Stimulated activated CD4-positive, alpha-beta T cell treated with anti-CD3 and anti-CD28 coated beads, Interleukin-12 subunit alpha, Interleukin-12 subunit beta, amount 100 ng/mL, for 24 hours (primary cell): Measurements from ENCODE around the gene INPP5J.
"Not testable (repeated sequence)": the region's sequence is repeated elsewhere in the genome, so short reads cannot be mapped to it uniquely, and the experiment has no call there.

Experiments used
- DNase-seq, 2 experiments: peaks; one replicate each; pipeline ENCODE4 v3.0.0-alpha.2; 2020; ENCODE audit warnings: low read depth in 2 of 2

Gene INPP5J

DNA sequence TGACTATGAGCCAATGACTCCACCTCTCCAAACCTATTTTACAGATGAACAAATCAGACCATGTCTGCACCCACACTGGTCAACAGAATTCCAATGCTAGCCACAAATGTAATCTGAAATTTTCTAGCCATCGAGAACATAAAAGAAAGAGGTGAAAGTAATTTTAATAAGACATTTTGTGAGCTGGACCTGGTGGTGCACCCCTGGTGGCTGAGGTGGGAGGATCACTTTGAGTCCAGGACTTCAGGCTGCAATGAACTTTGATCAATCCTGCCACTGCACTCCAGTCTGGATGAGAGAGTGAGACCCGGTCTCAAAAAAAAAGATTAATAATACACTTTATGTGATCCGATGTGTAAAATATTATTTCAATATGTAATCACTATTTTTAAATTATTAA lies 27.8 kb downstream of the INPP5J start:
- no peak for DNase-seq

DNA sequence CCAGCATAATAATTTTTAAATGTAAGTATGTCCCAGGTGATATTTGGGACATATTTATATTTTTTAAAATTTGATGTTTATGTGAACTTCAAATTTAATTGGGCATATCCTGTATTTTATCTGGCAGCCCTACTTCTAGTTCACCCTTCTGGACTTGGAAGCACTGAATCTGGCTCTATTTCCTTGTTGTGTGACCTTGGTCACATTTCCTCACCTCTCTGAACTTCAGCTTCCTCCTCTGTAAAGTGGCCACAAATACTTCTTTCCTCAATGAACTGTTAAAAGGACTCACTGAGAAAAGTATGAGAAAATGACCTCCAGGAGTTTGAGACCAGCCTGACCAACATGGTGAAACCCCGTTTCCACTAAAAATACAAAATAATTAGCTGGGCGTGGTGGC lies 29.1 kb downstream of the INPP5J start:
- DNase-seq: no peak

DNA sequence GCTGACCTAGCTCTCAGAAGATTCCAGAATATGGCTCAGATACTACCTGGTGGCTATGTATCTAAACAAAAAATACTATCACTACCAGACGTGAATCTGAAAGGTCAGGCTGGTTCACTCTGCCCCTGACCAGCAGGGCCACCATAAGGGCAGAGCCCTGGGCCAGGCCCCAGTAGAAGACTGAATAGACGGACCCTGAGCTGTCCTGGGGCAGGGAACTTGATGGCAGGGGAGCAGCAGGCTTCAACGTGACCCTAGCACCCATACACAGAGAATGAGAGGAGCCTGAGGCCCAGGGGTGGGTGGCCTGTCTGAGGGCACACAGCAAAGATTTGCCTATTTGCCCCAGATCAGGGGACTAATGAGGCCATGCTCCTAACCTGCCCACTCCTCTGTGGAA lies 30.6 kb downstream of the INPP5J start:
- DNase-seq: no peak

DNA sequence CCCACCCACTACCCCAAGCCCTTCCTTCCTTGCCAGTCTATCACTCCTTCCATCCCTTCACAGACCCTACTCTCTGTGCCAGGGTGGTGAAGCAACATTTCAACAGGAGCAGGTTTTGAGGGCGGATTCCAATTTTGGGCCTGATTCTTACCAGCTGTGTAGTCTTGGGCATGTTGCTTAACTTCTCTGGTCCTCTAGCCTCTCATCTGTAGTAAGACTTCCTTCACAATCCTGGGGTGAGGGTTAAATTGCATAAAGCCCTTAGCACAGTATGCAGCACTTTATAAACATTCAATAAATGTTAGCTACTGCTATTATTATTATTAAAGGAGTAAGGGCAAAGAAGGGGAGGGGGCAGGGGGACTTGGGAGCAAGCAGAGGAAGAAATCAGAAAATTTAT lies 32.2 kb downstream of the INPP5J start:
- DNase-seq: no peak

DNA sequence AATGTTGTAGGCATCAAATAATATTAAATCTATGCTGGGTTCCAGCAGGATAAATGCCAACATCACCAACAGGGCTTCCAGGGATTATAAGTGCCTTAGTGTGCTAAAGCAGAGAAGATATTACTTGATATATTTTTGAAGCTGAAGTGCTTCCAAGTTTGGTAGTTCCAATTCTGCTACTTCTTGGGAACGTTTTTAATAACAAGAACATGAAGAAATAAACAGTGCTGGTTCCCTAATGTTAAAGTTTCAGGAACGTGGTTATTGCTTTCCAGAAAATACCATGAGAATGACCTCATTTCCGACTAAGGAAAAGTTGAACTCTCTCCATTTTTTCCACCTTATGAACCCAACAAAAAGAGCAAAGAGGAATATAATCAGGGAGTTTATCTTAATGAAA lies 32.7 kb downstream of the INPP5J start:
- DNase-seq: no peak

DNA sequence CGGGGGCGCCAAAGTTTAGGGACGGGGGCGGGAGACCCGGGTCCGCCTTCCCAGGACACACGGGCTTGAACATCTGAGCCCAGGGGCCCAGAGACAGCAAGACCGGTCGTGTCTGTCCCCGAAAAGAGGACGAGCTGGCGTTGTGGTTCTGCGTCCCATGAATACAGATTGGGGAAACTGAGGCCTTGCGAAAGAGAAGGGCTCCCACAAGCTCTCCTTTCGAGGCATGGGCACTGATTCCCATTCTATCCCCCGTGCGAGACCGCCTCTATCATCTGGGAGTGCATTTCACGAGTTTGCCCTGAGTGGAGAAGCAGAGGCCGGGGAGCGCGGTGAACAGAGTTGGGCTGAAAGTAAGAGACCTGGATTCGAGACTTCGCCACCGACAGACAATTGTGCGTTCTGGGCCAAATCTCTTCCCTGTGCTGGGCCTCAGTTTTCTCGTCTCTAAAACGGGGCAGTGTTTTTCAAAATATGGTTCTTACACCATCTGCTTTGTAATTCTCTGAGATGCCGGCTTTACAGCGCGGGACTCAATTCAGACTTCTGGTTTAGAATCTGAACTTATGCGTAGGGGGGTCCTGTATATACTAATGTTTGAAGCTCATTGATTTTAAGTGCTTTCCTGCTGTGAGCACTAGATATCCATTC lies 37.7 kb downstream of the INPP5J start:
- no peak for DNase-seq

DNA sequence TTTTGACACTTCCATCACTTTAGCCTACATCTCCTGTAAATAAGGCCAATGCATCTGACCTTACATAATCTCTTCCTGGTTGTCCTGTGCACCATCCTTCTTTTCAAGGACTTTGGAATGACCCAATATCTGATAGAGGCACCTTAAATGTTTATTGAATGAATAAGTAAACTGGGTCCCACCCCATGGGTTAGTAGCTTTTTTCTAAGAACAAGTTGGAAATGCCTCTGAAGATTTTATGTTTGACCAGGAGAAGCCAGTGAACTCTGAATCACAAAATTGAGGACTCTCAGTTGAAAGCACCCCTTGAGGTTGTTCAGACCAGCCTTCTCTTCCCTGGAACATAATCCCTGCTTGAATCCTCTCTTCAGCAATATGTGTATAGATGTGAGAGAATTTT lies 38.6 kb downstream of the INPP5J start:
- no peak for DNase-seq

DNA sequence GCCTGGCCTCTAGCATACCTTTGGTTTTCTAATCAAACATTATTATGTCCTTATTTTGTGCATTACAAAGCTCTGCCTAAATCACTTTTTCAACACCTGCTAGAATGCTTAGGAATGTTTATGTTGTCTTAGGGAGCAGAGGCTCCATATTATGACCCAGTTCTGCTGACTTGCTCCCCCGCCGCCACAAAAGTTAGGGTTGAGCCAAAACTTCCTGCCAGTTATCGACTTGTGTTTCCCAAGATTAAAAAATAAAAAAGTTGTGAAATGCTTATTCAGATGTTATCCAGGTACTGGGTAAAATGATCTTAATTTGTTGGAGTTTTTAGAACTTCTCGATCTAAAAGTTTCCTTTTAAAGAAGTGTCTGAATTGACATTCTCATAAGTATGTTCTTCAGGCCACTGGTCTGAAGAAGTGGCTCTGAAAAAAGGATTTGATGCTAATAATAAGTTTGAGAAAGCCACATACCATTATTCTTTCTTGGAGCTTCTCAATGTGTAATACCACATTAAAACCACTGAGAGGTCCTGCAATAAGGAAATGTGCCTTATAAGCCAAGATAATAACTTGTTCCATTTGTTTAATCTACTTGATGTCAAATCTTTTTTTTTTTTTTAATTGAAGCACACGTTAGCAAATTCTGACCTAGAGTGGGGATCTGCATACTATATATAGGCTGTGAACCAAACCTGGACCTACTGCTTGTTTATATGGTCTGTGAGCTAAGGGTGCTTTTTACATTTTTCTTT lies 39.4 kb downstream of the INPP5J start:
- DNase-seq: no peak

DNA sequence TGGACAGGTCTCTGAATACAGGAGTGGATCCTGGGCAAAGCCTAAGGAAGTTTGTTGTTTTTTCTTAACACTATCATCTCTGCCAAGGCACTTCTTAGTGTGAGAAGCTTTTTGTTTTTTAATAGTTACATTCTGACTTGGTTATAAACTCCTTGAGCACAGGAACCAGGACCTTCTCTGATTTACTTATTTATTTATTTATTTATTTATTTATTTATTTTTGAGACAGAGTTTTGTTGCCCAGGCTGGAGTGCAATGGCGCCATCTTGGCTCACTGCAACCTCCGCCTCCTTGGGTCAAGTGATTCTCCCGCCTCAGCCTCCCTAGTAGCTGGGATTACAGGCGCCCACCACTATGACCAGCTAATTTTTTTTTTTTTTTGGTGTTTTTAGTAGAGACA lies 48.2 kb downstream of the INPP5J start:
- no peak for DNase-seq

DNA sequence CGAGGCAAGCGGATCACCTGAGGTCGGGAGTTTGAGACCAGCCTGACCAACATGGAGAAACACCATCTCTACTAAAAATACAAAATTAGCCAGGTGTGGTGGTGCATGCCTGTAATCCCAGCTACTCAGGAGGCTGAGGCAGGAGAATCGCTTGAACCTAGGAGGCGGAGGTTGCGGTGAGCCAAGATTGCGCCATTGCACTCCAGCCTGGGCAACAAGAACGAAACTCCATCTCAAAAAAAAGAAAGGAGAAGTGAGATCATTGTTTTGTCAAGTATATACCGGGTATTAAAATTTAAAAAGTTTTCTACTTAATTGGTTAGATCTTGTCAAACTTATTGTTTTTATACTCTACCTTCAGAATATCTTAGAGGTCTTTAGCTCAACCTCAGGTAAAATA lies 49.0 kb downstream of the INPP5J start:
- DNase-seq: not testable (repeated sequence)

DNA sequence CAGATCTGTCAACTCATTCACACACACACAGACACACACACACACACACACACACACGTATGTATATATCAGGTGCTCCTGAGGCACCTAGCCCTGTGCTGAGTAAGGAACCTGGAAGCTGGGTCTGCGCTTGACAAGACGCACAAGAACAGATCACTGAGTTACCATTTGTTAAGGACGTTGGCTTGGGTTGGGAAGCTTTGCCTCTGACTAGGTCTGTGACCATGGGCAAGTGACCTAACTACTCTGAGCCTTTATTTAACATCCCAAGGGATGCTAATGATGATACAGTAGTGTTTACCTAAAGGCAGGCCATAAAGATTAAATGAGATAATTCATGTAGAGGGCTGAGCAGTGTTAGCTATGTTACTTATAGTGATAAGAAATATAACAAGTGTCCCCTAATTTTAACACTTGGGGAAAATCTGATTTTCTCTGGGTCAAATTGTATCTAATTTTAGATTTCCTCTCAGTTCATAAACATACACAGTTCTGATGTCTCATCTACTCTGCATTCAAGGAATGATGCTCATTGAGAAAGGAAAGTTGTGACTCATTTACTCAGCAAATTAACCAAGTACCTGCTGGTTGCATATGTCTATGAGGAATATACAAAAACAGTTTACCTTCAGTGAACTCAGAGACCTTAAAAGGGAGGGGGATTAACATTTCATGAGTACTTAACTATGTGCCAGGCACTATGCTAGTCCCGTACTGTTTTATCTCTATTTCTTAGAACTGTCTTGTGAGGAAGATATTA lies 50.8 kb downstream of the INPP5J start:
- peak in 1 of 2 experiments; percentile 2 for DNase-seq

DNA sequence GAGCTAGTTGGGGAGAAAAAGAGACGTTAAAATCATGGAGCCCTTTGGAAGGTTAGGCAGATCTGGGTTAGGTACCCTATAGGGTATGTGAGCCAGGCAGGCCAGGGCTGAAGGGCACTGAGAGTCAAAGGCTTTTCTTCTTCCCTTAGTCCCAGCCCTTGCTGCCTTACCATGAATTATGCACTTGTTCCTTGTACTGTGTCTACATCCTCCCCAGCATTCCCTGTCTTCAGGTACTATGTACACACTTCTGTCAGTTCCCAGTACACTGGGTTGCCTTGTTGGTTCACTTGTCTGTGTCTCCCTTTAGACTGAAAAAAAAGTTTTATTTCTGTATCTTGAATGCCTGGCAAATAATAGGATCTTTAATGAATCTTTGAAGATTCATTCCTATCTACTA lies 54.2 kb downstream of the INPP5J start:
- DNase-seq: no peak

DNA sequence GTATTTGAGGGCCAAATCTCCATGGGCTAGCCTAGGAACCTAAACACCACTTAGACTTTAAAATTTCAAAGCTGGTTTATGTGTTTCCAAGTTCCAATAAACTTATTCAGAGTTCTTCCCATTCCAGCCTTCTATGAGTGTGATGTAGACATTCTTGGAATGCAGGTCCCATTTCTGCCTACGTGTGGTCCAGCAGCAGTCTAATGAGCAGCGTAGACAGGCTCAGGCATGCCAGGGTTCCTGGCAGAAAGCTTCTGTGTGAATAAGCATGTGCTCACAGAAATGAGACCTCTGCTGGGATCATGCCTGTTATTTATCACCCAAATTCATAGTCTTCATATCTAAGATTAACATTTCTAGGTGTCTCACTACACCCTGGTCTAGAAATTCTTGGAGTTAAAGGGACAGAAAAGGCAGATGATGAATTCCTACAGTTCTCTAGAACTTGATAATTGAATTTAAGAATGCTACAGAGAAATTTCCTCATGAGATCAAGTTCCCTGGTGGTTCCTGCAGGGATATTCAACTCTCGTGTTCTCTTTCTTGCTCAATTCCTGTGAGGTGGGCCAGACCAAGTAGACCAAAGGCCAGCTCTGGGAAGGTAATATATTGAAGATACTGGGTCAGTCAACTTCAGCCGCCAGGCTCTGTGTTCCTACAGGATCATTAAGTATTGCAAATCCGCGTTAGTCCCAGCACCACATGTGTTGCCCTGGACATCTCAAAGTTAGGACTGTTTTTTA lies 54.8 kb downstream of the INPP5J start:
- DNase-seq: no peak

DNA sequence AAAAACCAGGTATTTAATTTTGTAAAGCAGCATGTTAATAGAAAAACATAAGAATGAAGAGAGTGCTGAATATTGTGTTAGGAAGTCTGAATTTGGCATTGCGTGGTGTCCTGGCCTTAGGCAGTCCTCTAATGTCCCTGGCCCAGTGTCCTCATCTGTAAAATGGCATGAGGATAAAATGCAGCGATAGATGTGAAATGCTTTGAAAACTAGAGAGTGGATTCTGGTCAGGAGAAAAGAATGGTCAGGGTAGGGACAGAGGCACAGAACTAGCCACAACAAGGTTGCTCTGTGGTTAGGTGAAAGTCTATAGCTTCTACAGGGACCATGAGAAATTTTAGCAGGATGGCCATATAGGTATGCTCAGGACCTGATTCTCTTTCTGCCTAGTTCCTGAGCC lies 56.1 kb downstream of the INPP5J start:
- no peak for DNase-seq

DNA sequence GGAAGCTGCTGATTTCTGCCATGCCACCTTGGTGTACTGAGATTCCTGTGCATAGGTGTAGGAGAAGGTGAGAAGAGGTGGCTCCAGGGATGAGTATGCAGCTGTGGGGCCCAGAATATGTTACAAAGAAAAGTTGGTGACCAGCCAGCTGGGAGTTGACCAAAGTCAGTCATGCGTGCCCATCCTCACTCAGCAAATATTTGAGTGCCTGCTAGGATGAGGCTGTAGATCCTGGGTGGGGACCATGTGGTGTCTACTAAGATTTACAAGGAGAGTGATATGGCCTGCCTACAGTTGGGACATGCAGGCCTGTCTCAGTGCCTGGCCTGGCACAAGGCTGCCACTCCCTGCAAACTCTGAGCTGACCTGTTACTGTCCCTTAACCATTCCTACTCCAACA lies 56.6 kb downstream of the INPP5J start:
- no peak for DNase-seq

DNA sequence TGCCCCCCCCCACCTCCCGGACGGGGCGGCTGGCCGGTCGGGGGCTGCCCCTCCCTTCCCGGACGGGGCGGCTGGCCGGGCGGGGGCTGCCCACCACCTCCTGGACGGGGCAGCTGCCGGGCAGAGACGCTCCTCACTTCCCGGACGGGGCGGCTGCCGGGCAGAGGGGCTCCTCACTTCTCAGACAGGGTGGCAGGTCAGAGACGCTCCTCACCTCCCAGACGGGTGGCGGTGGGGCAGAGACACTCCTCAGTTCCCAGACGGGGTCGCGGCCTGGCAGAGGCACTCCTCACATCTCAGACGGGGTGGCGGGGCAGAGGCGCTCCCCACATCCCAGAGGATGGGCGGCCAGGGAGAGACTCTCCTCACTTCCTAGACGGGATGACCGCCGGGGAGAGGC lies 61.2 kb downstream of the INPP5J start:
- no peak for DNase-seq
